Ishikawa (cell line): ENCODE results near the gene ABHD2.

Experiments used
- EP300 ChIP-seq: IDR thresholded peaks from 2 replicates; pipeline ENCODE4 v1.6.1; 2012; ENCODE audit warnings: borderline replicate concordance
- MAX ChIP-seq: IDR thresholded peaks from 2 replicates; pipeline ENCODE4 v1.6.1; 2012
- RAD21 ChIP-seq: IDR thresholded peaks from 2 replicates; pipeline ENCODE4 v1.6.1; 2012; ENCODE audit warnings: low read depth

GRCh38 chr15:89208256-89208655, 120.0 kb downstream of the ABHD2 start:
- TF ChIP-seq EP300 (no peak), RAD21 (no peak), MAX (no peak)
